ENCODE measurements around the gene CDH23.

Gene CDH23

GRCh38 chr10:71665456-71665855, 268.7 kb downstream of the CDH23 start:
- H3K4me3 ChIP-seq (ENCODE audit: low read length in 2 of 2) = no peak overlapping the region
- no peak overlapping the region for H3K9ac ChIP-seq (ENCODE audit: low read depth in 1 of 2, low read length in 2 of 2)
- H3K27ac ChIP-seq (ENCODE audit: low read depth in 2 of 2, low read length in 2 of 2) = no peak overlapping the region
- H3K9me3 ChIP-seq (ENCODE audit: control insufficient read depth in 2 of 2, low read length in 2 of 2) = no peaks in the 10 kb centered on the region
- peaks cover 4 to 11% of the 10 kb centered on the region in 2 donors for H3K4me1 ChIP-seq (ENCODE audit: control insufficient read depth in 2 of 2, insufficient read depth in 2 of 2, low read length in 2 of 2)
- no peaks in the 10 kb centered on the region for H3K27me3 ChIP-seq (ENCODE audit: control insufficient read depth in 2 of 2, insufficient read depth in 2 of 2, low read length in 2 of 2)
- no peaks in the 10 kb centered on the region for H3K36me3 ChIP-seq (ENCODE audit: control insufficient read depth in 2 of 2, insufficient read depth in 2 of 2, low read length in 2 of 2)

- Histone ChIP-seq H3K36me3 (ENCODE audit: control insufficient read depth in 2 of 2, insufficient read depth in 2 of 2, low read length in 2 of 2) (no peaks in the 10 kb centered on the region), H3K27ac (ENCODE audit: low read depth in 2 of 2, low read length in 2 of 2) (no peak overlapping the region), H3K9me3 (ENCODE audit: control insufficient read depth in 2 of 2, low read length in 2 of 2) (no peaks in the 10 kb centered on the region), H3K4me1 (ENCODE audit: control insufficient read depth in 2 of 2, insufficient read depth in 2 of 2, low read length in 2 of 2) (peaks cover 4 to 11% of the 10 kb centered on the region in 2 donors), H3K9ac (ENCODE audit: low read depth in 1 of 2, low read length in 2 of 2) (no peak overlapping the region), H3K4me3 (ENCODE audit: low read length in 2 of 2) (no peak overlapping the region), H3K27me3 (ENCODE audit: control insufficient read depth in 2 of 2, insufficient read depth in 2 of 2, low read length in 2 of 2) (no peaks in the 10 kb centered on the region)
Observed at GRCh38 chr10:71666639-71667386, 270.1 kb downstream of the CDH23 start.

GRCh38 chr10:71667387-71667752, 270.6 kb downstream of the CDH23 start:
- Histone ChIP-seq H3K9ac (ENCODE audit: low read depth in 1 of 2, low read length in 2 of 2) (no peak overlapping the region), H3K4me1 (ENCODE audit: control insufficient read depth in 2 of 2, insufficient read depth in 2 of 2, low read length in 2 of 2) (peaks cover 0 to 7% of the 10 kb centered on the region in 2 donors), H3K9me3 (ENCODE audit: control insufficient read depth in 2 of 2, low read length in 2 of 2) (no peaks in the 10 kb centered on the region), H3K27ac (ENCODE audit: low read depth in 2 of 2, low read length in 2 of 2) (no peak overlapping the region), H3K36me3 (ENCODE audit: control insufficient read depth in 2 of 2, insufficient read depth in 2 of 2, low read length in 2 of 2) (no peaks in the 10 kb centered on the region), H3K4me3 (ENCODE audit: low read length in 2 of 2) (no peak overlapping the region), H3K27me3 (ENCODE audit: control insufficient read depth in 2 of 2, insufficient read depth in 2 of 2, low read length in 2 of 2) (no peaks in the 10 kb centered on the region)

- H3K4me1 ChIP-seq (ENCODE audit: control insufficient read depth in 2 of 2, insufficient read depth in 2 of 2, low read length in 2 of 2) = no peaks in the 10 kb centered on the region
- H3K4me3 ChIP-seq (ENCODE audit: low read length in 2 of 2) = no peak overlapping the region
- H3K27ac ChIP-seq (ENCODE audit: low read depth in 2 of 2, low read length in 2 of 2) = no peak overlapping the region
Observed at GRCh38 chr10:71671994-71672946, 275.6 kb downstream of the CDH23 start.

GRCh38 chr10:71675295-71675970, 278.7 kb downstream of the CDH23 start:
- no peaks in the 10 kb centered on the region for H3K27me3 ChIP-seq (ENCODE audit: control insufficient read depth in 2 of 2, insufficient read depth in 2 of 2, low read length in 2 of 2)
- no peaks in the 10 kb centered on the region for H3K36me3 ChIP-seq (ENCODE audit: control insufficient read depth in 2 of 2, insufficient read depth in 2 of 2, low read length in 2 of 2)
- H3K4me3 ChIP-seq (ENCODE audit: low read length in 2 of 2) = no peak overlapping the region
- no peak overlapping the region for H3K9ac ChIP-seq (ENCODE audit: low read depth in 1 of 2, low read length in 2 of 2)
- H3K27ac ChIP-seq (ENCODE audit: low read depth in 2 of 2, low read length in 2 of 2) = no peak overlapping the region
- H3K9me3 ChIP-seq (ENCODE audit: control insufficient read depth in 2 of 2, low read length in 2 of 2) = no peaks in the 10 kb centered on the region
- no peaks in the 10 kb centered on the region for H3K4me1 ChIP-seq (ENCODE audit: control insufficient read depth in 2 of 2, insufficient read depth in 2 of 2, low read length in 2 of 2)

More at GRCh38 chr10:71671994-71672946, 275.6 kb downstream of the CDH23 start:
- no peaks in the 10 kb centered on the region for H3K9me3 ChIP-seq (ENCODE audit: control insufficient read depth in 2 of 2, low read length in 2 of 2)
- no peaks in the 10 kb centered on the region for H3K36me3 ChIP-seq (ENCODE audit: control insufficient read depth in 2 of 2, insufficient read depth in 2 of 2, low read length in 2 of 2)
- H3K27me3 ChIP-seq (ENCODE audit: control insufficient read depth in 2 of 2, insufficient read depth in 2 of 2, low read length in 2 of 2) = no peaks in the 10 kb centered on the region
- no peak overlapping the region for H3K9ac ChIP-seq (ENCODE audit: low read depth in 1 of 2, low read length in 2 of 2)

GRCh38 chr10:71677261-71677660, 280.5 kb downstream of the CDH23 start:
- no peak overlapping the region for H3K4me3 ChIP-seq (ENCODE audit: low read length in 2 of 2)
- no peak overlapping the region for H3K9ac ChIP-seq (ENCODE audit: low read depth in 1 of 2, low read length in 2 of 2)
- no peaks in the 10 kb centered on the region for H3K36me3 ChIP-seq (ENCODE audit: control insufficient read depth in 2 of 2, insufficient read depth in 2 of 2, low read length in 2 of 2)
- no peak overlapping the region for H3K27ac ChIP-seq (ENCODE audit: low read depth in 2 of 2, low read length in 2 of 2)
- H3K4me1 ChIP-seq (ENCODE audit: control insufficient read depth in 2 of 2, insufficient read depth in 2 of 2, low read length in 2 of 2) = no peaks in the 10 kb centered on the region
- no peaks in the 10 kb centered on the region for H3K27me3 ChIP-seq (ENCODE audit: control insufficient read depth in 2 of 2, insufficient read depth in 2 of 2, low read length in 2 of 2)
- no peaks in the 10 kb centered on the region for H3K9me3 ChIP-seq (ENCODE audit: control insufficient read depth in 2 of 2, low read length in 2 of 2)

- no peak overlapping the region for H3K4me3 ChIP-seq (ENCODE audit: low read length in 2 of 2)
- no peak overlapping the region for H3K27ac ChIP-seq (ENCODE audit: low read depth in 2 of 2, low read length in 2 of 2)
- no peak overlapping the region for H3K9ac ChIP-seq (ENCODE audit: low read depth in 1 of 2, low read length in 2 of 2)
- H3K27me3 ChIP-seq (ENCODE audit: control insufficient read depth in 2 of 2, insufficient read depth in 2 of 2, low read length in 2 of 2) = no peaks in the 10 kb centered on the region
- H3K4me1 ChIP-seq (ENCODE audit: control insufficient read depth in 2 of 2, insufficient read depth in 2 of 2, low read length in 2 of 2) = no peaks in the 10 kb centered on the region
- no peaks in the 10 kb centered on the region for H3K36me3 ChIP-seq (ENCODE audit: control insufficient read depth in 2 of 2, insufficient read depth in 2 of 2, low read length in 2 of 2)
- H3K9me3 ChIP-seq (ENCODE audit: control insufficient read depth in 2 of 2, low read length in 2 of 2) = no peaks in the 10 kb centered on the region
Observed at GRCh38 chr10:71678057-71678805, 281.5 kb downstream of the CDH23 start.

GRCh38 chr10:71679425-71679824, 282.7 kb downstream of the CDH23 start:
- Histone ChIP-seq H3K4me1 (ENCODE audit: control insufficient read depth in 2 of 2, insufficient read depth in 2 of 2, low read length in 2 of 2) (peaks cover 3% of the 10 kb centered on the region in 2 donors), H3K36me3 (ENCODE audit: control insufficient read depth in 2 of 2, insufficient read depth in 2 of 2, low read length in 2 of 2) (no peaks in the 10 kb centered on the region), H3K4me3 (ENCODE audit: low read length in 2 of 2) (no peak overlapping the region), H3K9ac (ENCODE audit: low read depth in 1 of 2, low read length in 2 of 2) (no peak overlapping the region), H3K27me3 (ENCODE audit: control insufficient read depth in 2 of 2, insufficient read depth in 2 of 2, low read length in 2 of 2) (no peaks in the 10 kb centered on the region), H3K27ac (ENCODE audit: low read depth in 2 of 2, low read length in 2 of 2) (no peak overlapping the region), H3K9me3 (ENCODE audit: control insufficient read depth in 2 of 2, low read length in 2 of 2) (no peaks in the 10 kb centered on the region)

GRCh38 chr10:71681977-71682376, 285.3 kb downstream of the CDH23 start:
- Histone ChIP-seq H3K9ac (ENCODE audit: low read depth in 1 of 2, low read length in 2 of 2) (no peak overlapping the region), H3K9me3 (ENCODE audit: control insufficient read depth in 2 of 2, low read length in 2 of 2) (no peaks in the 10 kb centered on the region), H3K4me3 (ENCODE audit: low read length in 2 of 2) (no peak overlapping the region), H3K27ac (ENCODE audit: low read depth in 2 of 2, low read length in 2 of 2) (no peak overlapping the region), H3K4me1 (ENCODE audit: control insufficient read depth in 2 of 2, insufficient read depth in 2 of 2, low read length in 2 of 2) (peaks cover 6 to 8% of the 10 kb centered on the region in 2 donors), H3K27me3 (ENCODE audit: control insufficient read depth in 2 of 2, insufficient read depth in 2 of 2, low read length in 2 of 2) (no peaks in the 10 kb centered on the region), H3K36me3 (ENCODE audit: control insufficient read depth in 2 of 2, insufficient read depth in 2 of 2, low read length in 2 of 2) (no peaks in the 10 kb centered on the region)
